GM19455 (cell line): ENCODE measurements around the gene BUD13.
"Not testable (repeated sequence)": the region's sequence is repeated elsewhere in the genome, so short reads cannot be mapped to it uniquely, and the experiment has no call there.

Experiments
- ATAC-seq: cut with Tn5 transposase; IDR thresholded peaks from one replicate; pipeline ENCODE4 v1.9.1; 2021; ENCODE audit not compliant: unreplicated experiment

BUD13 gene

DNA sequence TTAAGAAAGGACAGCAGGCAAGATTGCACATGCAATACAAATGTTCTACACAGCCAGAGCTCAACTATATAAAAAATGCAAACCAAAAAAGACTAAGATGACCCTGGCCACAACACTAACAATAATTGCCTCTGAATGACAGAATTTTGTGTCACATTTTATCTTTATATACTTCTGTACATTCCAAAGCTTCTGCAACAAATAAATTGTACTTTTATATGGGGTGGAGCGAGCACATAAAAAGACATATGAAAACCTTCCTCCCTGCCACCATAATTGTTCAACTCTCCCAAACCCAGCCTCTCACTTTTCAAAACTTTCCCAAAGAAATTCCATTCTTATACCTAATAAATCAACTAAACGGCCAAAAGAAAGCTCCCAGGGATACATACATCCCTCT is 10.7 kb downstream of the BUD13 start:
- no peak for ATAC-seq

DNA sequence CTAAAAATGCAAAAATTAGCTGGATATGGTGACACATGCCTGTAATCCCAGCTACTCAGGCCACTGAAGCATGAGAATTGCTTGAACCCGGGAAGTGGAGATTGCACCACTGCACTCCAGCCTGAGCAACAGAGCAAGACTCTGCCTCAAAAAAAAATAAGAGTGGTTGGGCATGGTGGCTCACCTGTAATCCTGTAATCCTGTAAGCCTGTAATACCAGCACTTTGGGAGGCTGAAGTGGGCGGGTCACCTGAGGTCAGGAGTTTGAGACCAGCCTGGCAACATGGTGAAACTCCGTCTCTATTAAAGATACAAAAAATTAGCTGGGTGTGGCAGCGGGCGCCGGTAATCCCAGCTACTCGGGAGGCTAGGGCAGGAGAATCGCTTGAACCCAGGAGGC is 16.7 kb downstream of the BUD13 start:
- not testable (repeated sequence) for ATAC-seq

DNA sequence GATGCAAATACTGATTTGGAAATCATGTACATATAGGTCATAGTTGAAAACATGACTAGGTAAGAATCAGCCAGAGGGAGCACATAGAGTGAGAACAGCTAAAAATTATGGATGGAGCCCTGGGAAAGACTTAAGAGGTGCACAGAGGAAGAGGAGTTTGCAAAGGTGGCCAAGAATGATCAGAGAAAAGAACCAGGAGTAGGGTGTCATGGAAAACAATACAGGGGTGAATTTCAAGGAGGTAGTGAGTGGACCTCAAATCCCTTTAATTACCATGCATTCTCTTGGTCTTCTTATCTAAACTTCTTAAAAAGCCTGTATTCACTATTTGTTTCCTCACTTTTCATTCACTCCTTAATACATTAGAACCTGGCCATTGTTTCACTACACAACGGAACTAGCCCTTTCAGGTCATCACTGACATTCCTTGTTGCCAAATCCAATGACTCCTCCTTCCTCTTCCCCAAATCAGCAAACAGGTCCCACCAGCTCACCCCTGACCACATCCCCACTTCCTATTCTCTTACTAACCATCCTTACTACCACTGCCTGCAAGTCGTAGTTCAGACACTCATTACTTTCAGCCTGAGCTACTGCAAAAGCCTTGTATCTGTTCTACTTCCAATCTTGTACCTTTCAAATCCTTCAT is 22.6 kb downstream of the BUD13 start:
- no peak for ATAC-seq

DNA sequence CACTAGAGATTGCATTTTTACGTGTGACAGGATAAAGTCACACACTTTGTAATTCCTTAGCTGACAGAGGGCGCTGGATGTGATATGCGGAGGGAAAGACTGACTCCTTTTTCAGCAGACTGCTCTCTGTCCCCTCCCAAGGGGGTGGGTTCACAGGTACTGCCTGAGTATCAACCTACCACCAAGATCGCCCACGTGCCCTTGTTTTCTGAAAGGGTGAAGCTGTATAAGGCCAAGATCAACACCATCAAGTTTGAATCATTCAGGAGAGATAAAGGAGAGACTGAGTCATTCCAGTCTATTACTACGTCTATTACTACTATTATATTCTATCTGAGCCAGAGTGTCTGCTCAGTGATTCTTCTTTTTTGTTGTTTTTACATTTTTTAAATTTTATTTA is 30.7 kb downstream of the BUD13 start:
- ATAC-seq = no peak

DNA sequence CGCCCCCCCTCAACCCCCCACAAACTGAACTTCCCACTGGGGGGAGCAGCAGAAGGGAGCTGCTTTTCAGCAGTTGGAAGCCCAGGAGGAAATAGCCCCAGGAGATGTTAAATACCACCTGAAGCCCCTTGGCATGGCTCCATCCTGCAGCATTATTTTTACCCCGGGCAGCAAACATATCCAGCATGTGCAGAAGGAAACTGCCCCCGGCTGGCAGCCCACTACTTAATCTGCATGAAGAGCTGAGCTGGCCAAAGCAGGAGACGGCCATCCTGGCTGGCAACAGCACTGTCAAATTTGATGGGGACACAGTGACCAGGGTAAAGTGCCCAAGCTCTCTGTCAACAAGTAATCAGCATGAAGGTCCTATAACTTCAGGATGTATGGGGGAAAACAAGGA is 32.0 kb downstream of the BUD13 start:
- no peak for ATAC-seq

DNA sequence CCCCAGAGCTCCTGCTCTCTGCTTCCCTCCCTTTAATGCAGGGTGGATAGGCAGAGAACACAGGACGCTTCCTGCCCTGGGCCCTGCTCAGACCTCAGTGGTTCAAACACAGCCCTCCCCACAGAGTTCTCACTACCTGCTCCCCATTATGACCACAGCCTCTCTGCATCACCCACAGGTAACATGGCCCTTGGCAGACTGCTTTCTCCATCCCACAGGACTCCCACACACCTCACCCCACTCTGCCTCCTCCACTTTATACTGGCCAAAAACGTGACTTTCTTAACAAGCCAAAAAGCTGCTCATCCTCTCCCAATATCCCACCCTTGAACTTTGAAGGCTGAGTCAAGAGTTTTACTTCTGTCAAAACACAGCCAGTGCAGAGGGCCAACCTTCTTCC is 33.8 kb downstream of the BUD13 start:
- no peak for ATAC-seq

DNA sequence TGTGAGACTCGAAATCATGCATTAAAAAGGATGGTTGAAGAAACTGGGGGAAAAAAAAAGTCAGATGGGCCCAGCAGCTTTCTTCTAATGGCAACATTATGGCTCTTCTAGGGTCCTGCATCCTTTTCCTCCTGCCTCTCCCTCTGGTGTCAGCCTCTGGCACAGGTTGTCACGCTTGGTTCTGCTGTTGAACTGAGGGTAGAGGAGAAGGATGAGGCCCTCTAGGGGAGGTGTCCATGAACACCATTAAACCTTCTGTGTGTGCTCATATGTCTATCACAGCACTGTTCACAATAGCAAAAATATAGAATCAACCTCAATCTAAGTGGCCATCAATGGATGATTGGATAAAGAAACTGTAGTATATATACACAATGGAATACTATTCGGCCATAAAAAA is 36.0 kb downstream of the BUD13 start:
- ATAC-seq = no peak

DNA sequence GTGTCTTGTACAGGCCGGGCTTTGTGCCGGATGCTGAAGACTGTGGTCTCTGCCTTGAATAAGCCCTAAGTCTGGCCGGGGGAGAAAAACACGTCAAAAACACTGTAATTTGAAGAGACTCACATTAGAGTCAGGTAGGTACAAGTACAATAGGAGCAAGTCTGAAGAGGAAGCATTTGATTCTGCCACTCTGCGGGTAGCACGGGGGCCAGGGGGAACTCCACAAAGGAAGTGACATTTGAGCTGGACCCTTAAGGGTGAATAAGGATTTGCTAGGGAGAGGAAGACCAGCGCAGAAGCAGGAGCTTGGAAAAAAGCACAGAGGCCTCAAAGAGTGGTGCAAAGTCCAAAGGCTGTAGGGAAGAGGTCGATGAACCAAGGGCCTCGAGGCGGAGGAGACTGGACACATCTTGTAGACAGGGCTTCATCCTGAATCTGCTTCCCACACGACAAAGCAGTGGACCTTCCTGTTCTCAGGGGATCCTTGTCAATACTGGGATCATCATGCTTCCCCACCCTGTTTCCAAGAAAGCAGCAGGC is 38.7 kb downstream of the BUD13 start:
- no peak for ATAC-seq

DNA sequence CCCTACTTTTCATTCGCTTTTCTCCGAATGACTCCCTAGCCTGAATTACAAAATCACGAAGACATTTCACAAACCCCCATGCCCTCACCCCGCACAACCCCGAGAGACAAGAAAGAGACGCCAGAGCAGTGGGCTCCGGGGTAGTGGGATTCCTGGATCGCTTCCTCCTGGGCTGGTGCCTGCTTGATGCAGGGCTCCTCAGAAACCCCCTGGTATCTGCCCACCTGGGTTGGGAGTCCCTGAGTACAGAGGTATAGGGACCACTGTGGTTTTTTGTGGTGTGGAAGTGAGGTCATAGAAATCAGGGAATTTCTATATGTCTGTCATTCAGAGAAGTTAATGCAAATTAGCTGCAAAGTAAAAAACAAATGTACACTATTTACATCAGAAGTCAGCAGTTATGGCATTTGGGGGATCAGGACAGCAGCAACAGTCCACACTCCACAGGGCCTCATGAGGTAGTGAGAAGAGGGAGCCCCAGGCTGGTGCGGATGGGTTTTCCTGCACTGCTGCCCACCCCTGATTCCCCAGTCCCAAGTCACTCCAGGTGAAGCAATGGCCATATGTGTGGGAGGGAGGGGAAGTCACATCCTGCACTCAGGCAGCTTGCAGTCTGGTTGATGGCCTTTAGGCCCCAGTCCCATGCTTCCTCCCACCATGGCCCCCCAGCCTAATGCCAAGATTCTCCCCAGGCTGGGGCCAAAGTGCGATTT is 39.6 kb downstream of the BUD13 start:
- peak; percentile 14 for ATAC-seq

DNA sequence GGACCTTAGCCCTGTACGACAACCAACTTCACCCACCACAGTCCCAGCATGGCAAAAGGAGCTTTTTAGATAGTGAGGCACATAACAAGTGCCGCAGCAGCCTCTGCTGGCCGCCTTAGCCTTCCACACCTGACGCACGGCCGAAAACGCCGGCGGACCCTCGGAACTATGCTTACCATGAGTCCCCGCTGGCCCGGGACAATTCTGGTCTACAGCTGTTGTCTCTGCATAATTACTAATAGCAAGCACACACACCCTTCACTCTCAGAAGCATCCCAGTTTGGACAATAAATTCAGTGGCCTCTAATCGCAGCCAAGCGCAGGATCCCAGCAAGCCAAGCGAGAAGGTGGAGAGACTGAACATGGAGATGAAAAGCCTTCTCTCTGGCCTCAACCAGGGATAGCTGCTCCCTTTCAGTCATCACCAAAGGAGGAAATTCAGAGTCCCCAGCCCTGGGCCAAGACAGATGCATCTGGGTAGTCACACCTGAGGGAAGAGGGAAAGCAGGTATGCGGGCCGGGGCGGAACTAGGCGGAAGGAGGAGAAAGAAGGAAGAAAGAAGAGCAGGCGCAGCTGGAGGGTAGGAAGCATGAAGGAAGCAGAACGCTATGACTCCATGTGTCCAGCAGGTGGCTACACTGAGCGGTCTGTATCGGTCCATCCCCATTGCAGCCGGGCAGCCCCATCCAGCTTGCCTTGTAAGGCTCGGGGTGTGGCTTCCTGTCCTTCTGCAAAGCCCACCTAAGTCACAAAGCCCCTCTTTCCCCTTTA is 40.3 kb downstream of the BUD13 start:
- peak; percentile 87 for ATAC-seq

DNA sequence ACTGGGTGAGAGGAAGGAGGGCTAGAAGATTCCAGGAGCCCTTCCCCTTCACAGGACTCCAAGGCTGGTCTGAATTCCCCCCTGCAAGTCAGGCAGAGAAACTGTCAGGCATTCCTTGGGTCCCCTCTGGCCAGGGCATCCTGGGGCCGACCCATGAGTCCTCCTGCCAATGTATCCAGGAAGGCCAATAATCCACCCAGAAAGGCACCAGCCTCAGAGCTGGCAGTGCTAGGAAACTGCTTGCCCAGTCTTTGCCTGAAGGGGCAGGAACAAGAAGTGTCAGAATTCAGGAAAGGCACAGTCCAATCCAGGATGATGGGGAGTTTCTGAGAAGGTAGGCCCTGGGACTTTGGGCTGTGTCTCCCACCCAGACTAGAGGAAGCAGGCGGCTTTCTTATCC is 41.0 kb downstream of the BUD13 start:
- no peak for ATAC-seq

DNA sequence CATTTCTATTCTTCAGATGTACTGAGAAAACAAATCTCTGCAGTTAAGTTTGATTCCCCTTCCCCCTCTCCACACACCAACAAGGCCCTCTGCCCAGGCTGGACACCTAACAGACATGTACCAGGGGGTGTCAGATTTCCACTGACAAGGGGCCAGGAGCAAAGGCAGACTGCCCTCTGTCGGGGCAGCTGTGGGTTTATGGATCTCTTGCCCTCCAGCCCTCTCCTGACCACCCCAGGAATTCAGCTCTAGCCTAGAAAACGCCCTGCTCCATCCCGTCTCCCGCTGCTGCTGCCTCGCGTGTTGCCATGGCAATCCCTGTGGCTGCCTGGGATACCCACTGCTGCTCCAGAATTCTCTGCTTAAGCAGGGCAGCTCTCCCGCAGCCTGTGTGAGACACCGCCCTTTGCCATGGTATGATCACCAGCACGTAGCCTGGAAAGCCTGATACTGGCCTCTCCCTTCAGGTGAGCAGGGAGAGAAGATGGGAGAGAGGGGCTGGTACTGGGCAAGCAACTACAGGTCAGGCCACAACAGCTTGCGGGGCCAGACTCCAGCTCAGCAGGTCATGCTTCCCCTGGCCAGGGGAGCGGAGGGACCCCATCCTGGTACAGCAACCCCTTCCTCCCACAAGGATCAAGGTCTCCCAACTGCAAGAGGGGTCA is 41.6 kb downstream of the BUD13 start:
- ATAC-seq = no peak

DNA sequence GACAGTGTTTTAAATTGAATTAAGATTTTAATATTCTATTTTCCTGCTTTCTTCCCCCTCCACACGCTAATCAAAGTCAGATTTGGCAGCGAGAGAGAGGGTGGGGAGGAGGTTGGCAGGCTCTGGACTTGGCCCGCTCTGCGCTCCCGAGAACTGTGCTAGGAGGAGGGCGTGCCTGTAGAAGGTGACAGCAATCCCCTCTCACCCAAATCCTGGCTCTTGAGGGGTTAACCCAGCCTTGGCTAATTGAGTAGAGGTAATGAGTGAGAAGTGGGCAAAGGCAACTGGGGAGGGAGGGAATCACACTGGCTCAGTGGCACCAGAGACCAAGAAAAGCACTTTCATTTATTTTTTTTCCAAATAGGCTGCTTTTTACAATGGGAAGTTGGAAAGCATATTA is 42.2 kb downstream of the BUD13 start:
- no peak for ATAC-seq

DNA sequence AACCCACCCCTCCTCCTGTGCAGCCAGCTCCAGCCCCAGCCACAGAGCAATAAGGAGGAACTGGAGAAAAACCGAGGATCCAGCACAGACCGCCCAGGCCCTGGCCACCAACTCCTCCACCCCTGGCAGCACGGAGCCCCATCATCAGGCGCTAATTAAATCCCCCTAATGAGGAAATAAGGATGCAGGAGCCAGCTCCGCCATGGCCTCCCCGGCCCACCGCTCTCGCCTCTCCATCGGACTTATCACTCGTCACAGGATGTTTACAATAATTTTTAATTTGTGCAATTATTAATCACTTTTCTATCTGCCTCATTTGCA is 42.6 kb downstream of the BUD13 start:
- ATAC-seq = no peak

DNA sequence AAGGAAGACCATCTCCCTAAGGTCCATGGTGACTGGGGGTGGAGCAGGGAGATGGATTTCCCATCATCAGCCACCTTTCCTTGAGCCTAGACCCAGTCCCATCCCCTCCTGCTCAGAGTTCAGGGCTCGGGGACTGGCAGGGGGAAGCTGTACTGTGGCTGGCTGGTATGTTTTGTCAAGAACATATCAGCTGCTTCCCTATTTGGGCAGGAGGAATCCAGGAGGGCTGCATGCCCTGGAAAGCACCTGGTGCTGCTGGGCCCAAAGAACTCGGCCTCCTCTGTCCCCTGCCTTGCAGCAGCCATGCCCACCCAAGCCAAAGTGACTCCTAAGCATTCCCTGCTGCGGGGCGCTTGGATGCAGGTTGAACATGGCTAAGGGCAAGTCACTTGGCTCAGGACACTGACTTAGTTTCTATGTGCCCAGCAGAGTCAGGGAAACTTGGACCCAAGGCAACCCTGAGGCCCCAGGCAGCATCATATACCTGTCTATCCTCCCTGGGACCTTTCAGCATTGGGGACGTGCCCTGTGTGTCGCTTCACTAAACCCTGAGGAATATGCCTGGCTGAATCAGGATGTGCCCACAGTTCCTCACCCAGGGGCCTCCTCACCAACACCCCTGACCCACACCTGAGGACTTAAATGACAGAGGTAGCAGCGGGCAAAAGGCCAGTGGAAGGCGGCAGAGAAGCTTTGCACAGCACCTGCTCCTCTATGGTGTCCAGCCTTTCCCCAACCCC is 43.1 kb downstream of the BUD13 start:
- no peak for ATAC-seq

DNA sequence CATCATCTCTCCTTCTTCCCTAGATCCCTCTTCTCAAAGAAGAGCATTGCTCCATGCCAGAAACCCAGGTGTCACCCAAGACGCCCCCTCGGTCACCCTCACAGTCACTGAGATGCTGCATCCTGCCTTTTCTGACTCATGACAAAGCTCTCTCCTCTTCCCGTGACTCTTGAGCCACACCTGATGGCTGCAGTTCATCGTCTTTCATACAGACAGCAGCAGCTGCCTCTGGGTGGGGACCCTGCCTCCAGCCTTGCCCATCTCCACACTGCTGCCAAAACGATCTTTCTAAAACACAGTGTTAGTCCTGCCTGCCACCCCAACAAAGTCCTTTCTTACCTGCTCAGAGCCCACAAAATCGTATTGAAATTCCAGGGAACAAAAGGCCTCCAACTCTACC is 44.8 kb downstream of the BUD13 start:
- ATAC-seq = no peak

DNA sequence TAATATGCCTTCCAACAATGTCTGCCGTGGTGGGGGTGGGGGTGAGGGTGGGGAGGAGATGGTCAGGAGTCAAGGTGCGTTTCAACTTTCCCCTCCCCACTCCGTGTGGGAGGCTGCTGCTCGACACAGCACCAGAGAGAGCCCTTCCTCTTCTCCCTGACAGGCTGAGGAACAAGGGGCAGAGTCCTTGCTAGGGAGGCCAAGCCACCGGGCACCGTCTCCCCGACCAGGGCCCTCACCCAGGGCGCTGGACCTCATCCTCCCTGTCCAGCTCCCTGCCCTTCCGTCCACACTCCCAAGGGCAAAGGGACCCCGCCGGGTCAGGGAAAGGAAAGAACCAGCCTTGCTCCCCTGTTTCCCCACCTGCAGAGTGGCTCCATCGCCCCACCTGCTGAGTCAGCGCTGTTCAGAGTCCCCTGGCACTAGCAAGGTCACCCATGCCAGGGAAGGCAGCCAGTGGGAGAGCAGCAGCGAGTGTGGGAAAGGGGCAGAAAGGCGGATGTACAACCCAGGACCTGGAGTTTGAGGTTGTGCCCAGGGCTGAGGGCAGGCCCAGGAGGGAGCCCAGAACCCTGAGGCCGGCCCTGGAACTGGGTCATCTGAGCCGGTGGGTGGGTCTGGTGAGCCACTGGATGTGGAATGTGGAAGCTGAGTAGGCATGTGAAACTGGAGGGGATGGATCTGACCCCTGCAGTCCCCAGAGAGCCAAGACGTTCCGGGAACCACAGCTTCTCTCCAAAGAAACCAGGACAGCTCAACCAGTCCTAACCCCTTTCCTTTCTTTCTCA is 47.2 kb downstream of the BUD13 start:
- ATAC-seq = no peak

DNA sequence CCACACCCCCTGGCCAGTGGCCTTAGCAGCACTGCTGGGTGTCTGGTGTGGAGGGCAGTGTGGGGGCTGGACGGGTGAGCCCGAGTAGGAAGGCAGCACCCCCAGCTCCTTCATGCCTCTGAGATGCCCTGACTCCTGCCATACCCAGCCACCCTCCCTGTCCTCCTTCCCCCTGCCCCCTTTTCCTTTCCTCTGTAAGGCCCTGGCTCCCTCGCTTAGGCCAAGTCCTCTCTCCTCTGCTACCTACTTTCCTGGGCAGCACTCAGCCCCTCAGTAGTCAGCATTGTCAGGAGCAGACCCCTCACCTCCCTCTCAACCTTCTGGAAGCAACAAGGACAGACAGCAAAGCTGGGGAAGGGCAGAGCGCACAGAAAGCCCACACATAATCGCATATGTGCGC is 48.0 kb downstream of the BUD13 start:
- ATAC-seq = no peak

DNA sequence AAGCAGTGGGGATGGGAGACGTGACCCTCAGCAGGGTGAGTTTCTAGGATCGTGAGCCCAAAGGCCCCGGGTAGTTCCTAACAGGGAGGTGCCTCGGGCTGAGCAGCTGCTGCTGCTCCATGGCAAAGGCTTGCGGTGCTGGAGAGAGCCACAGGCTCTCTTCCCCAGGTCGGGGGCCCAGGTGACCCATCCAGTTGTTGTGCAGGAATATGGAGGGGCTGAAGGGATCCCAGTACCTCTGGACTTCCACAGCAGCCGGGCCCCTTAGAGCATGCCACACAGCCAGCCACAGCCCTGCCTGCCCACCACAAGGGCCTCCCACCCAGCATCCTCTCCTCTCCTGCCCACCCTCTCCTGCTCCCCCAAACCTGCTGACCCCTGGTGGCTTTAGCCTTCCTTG is 49.3 kb downstream of the BUD13 start:
- no peak for ATAC-seq

DNA sequence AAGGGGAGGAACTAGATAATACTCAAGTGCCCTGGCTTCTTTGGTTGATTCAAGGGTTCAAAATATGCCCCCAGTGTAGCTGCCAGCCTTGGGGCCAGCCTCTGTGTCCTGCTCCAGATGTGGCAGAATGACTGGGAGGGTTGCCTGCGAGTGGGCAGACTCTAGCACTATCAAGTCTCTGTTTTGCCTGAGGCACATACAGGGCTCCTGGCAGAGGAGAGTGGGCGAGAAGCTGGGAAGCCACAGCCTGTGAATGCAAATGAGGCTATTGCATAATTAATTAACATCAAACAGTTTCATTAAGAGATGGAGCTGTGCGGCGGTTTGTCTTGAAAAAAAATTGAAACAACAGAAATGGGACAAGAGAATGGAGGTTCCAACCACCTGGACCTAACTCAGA is 50.8 kb downstream of the BUD13 start:
- no peak for ATAC-seq
